GM18517 (cell line): Measurements from ENCODE around the gene NUP62CL.

Source experiments
- ATAC-seq: cut with Tn5 transposase; IDR thresholded peaks from one replicate; pipeline ENCODE4 v1.9.1; 2021; ENCODE audit warnings: mild to moderate bottlenecking, moderate library complexity; ENCODE audit not compliant: unreplicated experiment

NUP62CL gene

GRCh38 chrX:107154787-107155620 is 51.2 kb downstream of the NUP62CL start:
- no peak for ATAC-seq

DNA sequence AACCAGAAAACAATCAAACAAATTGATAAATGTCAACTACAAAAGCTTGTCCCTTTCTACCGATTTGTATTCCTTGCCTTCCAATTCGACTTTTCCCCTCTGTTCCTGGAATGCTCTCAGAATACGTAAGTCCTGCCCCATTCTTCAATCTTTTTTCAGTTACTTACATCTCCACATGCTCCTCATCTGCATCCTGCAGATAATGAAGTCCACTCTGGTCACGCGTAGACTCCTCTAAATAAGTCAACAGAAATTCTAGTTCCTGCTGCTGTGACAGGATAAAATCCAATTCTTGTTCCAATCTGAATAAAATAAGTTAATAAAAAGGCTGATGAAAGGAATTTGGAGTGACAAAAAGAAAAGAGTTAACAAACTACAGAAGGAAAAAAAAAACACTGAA is 53.2 kb downstream of the NUP62CL start:
- ATAC-seq = no peak

GRCh38 chrX:107146670-107147069 is 59.6 kb downstream of the NUP62CL start:
- no peak for ATAC-seq

GRCh38 chrX:107135965-107136307 is 70.3 kb downstream of the NUP62CL start:
- ATAC-seq = no peak

DNA sequence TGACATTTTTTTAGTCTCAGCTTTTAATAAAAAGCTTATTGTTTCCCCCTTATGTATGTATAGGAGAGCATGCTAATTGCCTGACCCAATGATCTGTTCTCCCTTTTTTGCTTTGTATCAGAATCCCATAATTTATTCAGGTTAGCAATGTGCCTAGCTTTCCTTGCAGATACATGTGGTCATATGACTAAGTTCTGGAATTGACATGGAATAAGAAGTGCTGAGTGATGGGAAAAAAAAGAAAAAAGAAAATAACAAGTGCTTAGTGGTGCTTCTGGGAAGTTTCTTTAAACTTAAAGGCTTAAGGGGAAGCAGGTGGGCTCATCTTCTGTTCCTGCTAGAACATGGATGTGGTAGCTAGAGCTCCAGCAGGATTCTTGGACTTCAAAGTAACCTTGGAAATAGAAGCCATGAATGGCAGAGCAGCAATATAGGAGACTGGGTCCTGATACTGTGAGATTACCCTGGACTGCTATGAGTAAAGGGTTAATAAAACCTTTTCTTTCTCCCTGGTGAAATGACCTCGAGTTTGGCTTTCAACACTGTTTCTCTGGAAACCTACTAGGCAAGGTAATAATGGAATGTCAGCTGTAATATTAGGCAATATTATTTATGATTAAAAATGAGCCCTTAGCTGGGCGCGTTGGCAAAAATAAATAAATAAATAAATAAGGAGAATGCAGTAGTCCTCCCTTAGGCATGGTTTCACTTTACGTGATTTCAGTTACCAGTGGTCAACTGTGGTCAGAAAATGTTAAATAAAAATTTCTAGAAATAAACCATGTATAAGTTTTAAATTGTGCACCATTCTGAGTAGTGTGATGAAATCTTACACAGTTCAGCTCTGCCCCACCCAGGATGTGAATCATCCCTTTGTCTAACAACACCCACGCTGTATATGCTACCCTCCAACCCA is 70.9 kb downstream of the NUP62CL start:
- ATAC-seq = peak; percentile 71

DNA sequence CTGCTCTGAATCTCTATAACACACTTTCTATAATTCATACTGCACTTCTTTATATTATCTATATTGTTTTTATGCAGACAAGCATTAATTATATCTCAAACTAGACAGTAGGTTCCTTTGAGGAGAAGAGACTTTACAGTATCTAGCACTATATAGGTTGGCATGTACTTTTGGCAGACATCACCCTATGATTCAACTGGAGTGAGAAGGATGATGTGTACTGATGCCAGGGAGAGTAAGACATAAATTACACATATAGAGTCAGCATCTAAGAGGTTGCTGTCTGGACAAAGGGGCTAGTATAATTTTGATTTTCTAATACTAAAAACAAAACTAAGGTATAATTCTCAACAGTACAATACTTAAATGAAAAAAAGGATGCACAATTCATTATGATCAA is 82.5 kb downstream of the NUP62CL start:
- ATAC-seq = no peak

DNA sequence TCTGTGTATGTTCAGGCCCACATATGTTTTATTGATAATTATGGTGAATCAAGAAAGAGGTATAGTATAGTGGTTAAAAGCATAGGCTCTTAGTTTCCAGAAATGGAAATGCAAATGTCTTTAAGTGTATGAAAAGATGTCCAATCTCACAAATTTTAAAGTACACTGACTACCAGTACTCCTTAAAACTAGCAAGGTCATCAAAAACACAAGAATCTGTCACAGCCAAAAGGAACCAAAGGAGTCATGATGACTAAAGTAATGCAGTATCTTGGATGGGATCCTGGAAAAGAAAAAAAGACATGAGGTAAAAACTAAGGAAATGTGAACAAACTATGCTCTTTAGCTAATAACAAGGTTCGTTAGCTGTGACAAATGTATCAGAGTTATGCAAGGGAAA is 87.0 kb downstream of the NUP62CL start:
- no peak for ATAC-seq

DNA sequence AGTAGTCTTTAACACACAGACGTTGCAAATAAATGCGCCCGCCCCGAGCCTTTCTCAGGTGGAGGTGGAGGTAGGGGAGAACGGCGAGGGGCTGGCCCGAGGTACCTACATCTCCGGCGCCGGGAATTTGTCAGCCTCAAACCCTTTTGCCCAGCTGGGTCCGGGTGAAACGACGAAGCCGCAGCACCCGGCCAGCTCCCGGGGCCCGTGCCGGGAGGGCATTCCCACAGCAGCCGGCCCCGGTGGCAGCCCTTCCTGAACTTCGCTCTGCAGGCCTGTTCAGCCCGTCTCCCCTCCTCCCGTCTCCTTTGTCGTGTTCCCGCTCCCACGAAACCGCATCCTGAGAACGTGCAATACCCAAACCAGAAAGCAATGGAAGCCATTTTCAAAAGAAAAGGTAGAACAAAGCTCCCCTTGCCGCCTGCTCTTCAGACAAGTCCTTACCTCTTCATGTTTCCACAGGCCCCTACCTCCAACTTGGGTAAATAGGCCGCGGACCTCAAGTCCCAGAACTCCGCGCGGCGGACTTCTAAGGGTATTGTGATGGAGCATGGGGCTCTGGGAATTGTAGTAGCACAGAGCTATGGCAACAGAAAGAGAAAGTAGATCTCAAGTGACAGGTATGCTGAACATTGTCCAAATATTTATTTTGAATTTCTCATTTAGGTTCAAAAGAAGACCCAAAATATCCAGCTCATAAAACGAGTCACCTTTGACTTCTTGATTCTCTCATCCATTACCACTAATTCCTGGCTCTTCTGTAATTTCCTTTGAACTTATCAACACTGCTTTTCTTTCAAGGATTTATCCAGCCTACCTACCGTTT is 87.7 kb downstream of the NUP62CL start, which contains the start of gene RBM41:
TSS of gene RBM41 (minus strand) at position 501 of the 826 bp plus-strand sequence. CDS start at position 452, 49 bp downstream.
- ATAC-seq = peak; percentile 99

DNA sequence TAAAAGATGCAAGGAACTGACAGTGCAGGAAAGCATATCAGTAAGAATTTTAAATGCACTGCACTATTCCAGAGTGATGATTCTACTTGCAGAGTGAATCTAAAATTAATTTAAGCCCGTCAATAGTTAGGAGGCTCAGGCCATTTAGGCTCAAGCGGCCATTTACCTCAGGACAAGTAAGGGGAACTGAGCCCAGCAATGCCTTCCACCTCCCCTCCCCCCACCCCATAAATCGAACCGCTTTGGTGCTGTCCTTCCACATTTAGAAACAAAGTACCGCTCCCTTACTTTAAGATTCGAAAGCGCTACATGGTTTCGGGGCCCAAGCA is 88.3 kb downstream of the NUP62CL start:
- no peak for ATAC-seq

DNA sequence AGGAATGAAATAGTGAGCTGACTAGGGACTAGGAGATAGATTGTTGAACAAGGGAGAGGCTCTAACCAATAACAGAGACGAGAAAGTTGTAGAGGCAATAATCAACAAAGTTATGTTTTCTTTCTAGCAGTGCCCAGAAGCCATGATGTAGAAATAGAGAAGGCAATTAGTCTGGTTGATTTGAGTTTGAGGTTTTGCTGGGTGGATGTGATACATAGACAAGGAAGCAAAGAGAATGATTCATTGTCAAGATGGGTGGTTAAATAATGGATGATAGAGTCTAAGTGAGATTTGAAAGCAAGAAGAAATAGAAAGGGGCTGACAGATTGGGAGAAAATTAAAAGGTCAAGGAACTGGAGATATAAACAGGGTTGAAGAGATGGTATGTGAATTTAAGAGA is 98.8 kb downstream of the NUP62CL start:
- ATAC-seq = no peak

- ATAC-seq = no peak
Measured at GRCh38 chrX:107102980-107103379, 103.3 kb downstream of the NUP62CL start.

DNA sequence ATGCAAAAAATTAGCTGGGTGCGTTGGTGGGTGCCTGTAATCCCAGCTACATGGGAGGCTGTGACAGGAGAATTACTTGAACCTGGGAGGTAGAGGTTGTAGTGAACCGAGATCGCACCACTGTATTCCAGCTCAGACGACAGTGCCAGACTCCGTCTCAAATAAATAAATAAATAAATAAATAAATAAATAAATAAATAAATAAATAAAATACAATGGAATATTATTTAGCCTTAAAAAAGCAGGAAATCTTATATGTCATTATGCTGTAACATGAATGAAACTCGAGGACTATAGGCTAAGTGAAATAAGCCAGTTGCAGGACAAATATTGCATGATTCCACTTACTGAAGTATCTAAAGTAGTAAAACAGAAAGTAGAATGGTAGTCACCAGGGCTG is 130.1 kb downstream of the NUP62CL start:
- ATAC-seq = no peak
